ENCODE results near the gene SLC26A9. TPM values are rescaled to one million over a fixed set of nuclear protein-coding genes. Genes with fewer than 3 reads are reported as not detected.
"Not testable (repeated sequence)": the region's sequence is repeated elsewhere in the genome, so short reads cannot be mapped to it uniquely, and the experiment has no call there.

The SLC26A9 gene
- total and polyA plus RNA-seq, 2 of the 4 experiments (the other 2 are of a cell fraction): not detected

DNA sequence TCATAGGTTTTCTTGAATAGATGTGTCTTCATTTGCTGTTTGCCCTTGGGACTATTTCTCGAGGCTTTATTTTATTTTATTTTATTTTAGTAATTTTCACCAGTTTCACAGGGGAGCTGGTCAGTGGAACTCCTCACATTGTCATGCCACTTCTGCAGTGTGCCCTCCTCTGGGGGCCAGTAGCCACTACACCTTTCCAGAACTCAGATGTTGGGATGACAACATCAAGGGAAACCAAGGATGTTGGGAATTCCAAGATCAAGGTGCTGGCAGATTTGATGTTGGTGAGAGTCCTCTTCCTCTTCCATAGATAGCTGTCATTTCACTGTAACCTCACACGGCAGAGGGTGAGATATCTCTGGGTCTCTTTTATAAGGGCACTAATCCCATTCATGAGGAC, 35.5 kb downstream of the SLC26A9 start:
- Histone ChIP-seq H4K5ac (ENCODE audit: low read depth, low read length) (no peak overlapping the region), H2AK5ac (ENCODE audit: low read depth, low read length) (no peak overlapping the region), H2AK9ac (replicated peaks; ENCODE audit: low read depth, low read length, poor library complexity) (no peak overlapping the region), H4K91ac (ENCODE audit: insufficient read depth, low read depth, low read length) (peak overlapping the region; percentile 25; the same call in 1 of the 2 replicates), H3K4me2 (ENCODE audit: low read depth, low read length) (no peak overlapping the region), H4K20me1 (ENCODE audit: insufficient read depth, low read length) (no peaks in the 10 kb centered on the region; the same call in 1 of the 2 replicates), H3K18ac (ENCODE audit: low read depth, low read length) (no peak overlapping the region), H3K9ac (ENCODE audit: low read depth, low read length) (no peak overlapping the region), H4K8ac (ENCODE audit: low read depth in 2 of 2, low read length in 2 of 2) (peak overlapping the region in 1 of 2 experiments; percentile 54; a peak in 1 of 4 replicates), H3K4ac (ENCODE audit: low read depth, low read length) (0 out of 2 replicates have a peak overlapping the region, but pooled peaks have one; percentile 14), H2BK15ac (ENCODE audit: low read depth, low read length) (no peak overlapping the region), H3K36me3 (ENCODE audit: control insufficient read depth, insufficient read depth, low read length) (no peaks in the 10 kb centered on the region), H3K4me1 (ENCODE audit: control insufficient read depth, insufficient read depth, low read length) (no peaks in the 10 kb centered on the region), H3K79me1 (ENCODE audit: low read depth in 1 of 2, low read length in 2 of 2) (no peaks in the 10 kb centered on the region), H3K56ac (ENCODE audit: extremely low read depth, insufficient read depth, low read length) (no peak overlapping the region), H3K27me3 (ENCODE audit: control insufficient read depth, insufficient read depth, low read length) (peaks cover 11% of the 10 kb centered on the region), H3K9me3 (ENCODE audit: control insufficient read depth, insufficient read depth, low read length) (no peaks in the 10 kb centered on the region), H3K4me3 (ENCODE audit: insufficient read depth, low read depth, low read length) (no peak overlapping the region), H3K9me1 (ENCODE audit: insufficient read depth, low read length) (no peaks in the 10 kb centered on the region), H2BK120ac (ENCODE audit: low read depth, low read length) (peak overlapping the region; percentile 25), H2BK5ac (ENCODE audit: low read depth, low read length, poor library complexity, severe bottlenecking) (no peak overlapping the region), H3K23ac (ENCODE audit: low read depth, low read length) (no peak overlapping the region), H3K27ac (ENCODE audit: insufficient read depth, low read length) (no peak overlapping the region), H3K14ac (replicated peaks; ENCODE audit: low read depth, low read length) (no peak overlapping the region), H2AFZ (replicated peaks; ENCODE audit: low read length, poor library complexity) (no peak overlapping the region), H2BK20ac (ENCODE audit: low read depth, low read length) (peak overlapping the region; percentile 57; the same call in 1 of the 2 replicates)
- dilution Hi-C loops (cut with HindIII; ENCODE audit: low sequenced_read_pairs, unreplicated experiment) (no loop called here), intact Hi-C loops (cut with micrococcal nuclease) (loop anchor here (2.0 to 5.0 kb wide), 4 partner anchors 95 to 315 kb away; partner anchors contain the start of gene SLC41A1), in situ Hi-C loops (cut with MboI; ENCODE audit: low sequenced_read_pairs) (loop anchor here (25.0 kb wide), 1 partner anchor 245 kb away; no protein-coding TSS in a partner anchor)
- ChIA-PET CTCF (interaction anchor here (0.6 to 2.0 kb wide), 7 partner anchors 16 to 249 kb away, joined by 3 to 7 read pairs (median 4); no protein-coding TSS in a partner anchor), POLR2A (ENCODE audit: unreplicated experiment) (no interaction called here)
- peak; percentile 63 for TF ChIP-seq RAD21 (IDR thresholded peaks at IDR 0.05; ENCODE audit: low read length)
- no peak for TF ChIP-seq MXI1 (IDR thresholded peaks at IDR 0.05; ENCODE audit: borderline replicate concordance, low read depth, low read length)
- no peak for TF ChIP-seq NFE2L2 (IDR thresholded peaks at IDR 0.05; ENCODE audit: low read depth, low read length)
- no peak for TF ChIP-seq MAFK (IDR thresholded peaks at IDR 0.05; ENCODE audit: low read depth, low read length)
- TF ChIP-seq BHLHE40 (IDR thresholded peaks at IDR 0.05; ENCODE audit: low read depth, low read length): no peak
- TF ChIP-seq CTCF (conservative IDR thresholded peaks at IDR 0.05; ENCODE audit: low read depth, low read length): peak; percentile 64
- TF ChIP-seq SMC3 (IDR thresholded peaks at IDR 0.05; ENCODE audit: low read depth, low read length): peak; percentile 74
- TF ChIP-seq POLR2A (IDR thresholded peaks at IDR 0.05; ENCODE audit: low read depth, low read length): no peak
- no CpG with 5 or more reads among the region's 2 CpGs for WGBS, 2 experiments (ENCODE audit: extremely low coverage in 2 of 2, insufficient read length in 1 of 2)
- ATAC-seq (ENCODE audit: low read depth) (peak; percentile 88), DNase-seq (peak; percentile 49)
- no TSS peak for BruUV-seq (replicated peaks)

DNA sequence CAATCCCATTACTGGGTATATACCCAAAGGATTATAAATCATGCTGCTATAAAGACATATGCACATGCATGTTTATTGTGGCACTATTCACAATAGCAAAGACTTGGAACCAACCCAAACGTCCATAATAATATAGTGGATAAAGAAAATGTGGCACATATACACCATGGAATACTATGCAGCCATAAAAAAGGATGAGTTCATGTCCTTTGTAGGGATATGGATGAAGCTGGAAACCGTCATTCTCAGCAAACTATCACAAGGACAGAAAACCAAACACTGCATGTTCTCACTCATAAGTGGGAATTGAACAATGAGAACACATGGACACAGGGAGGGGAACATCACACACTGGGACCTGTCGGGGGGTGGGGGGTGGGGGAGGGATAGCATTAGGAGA, 38.2 kb downstream of the SLC26A9 start:
- H2AFZ ChIP-seq (replicated peaks; ENCODE audit: low read length, poor library complexity); CTCF ChIA-PET; H3K36me3 ChIP-seq (ENCODE audit: control insufficient read depth, insufficient read depth, low read length); H3K4me2 ChIP-seq (ENCODE audit: low read depth, low read length); H2AK5ac ChIP-seq (ENCODE audit: low read depth, low read length); H3K9me1 ChIP-seq (ENCODE audit: insufficient read depth, low read length); H4K8ac ChIP-seq (ENCODE audit: low read depth in 2 of 2, low read length in 2 of 2); dilution Hi-C loops (cut with HindIII; ENCODE audit: low sequenced_read_pairs, unreplicated experiment); H3K18ac ChIP-seq (ENCODE audit: low read depth, low read length); H3K4me3 ChIP-seq (ENCODE audit: insufficient read depth, low read depth, low read length); BruUV-seq (replicated peaks); H3K9me3 ChIP-seq (ENCODE audit: control insufficient read depth, insufficient read depth, low read length); H3K23ac ChIP-seq (ENCODE audit: low read depth, low read length); H2BK15ac ChIP-seq (ENCODE audit: low read depth, low read length); H2BK120ac ChIP-seq (ENCODE audit: low read depth, low read length); H3K4ac ChIP-seq (ENCODE audit: low read depth, low read length); H3K27me3 ChIP-seq (ENCODE audit: control insufficient read depth, insufficient read depth, low read length); H3K79me1 ChIP-seq (ENCODE audit: low read depth in 1 of 2, low read length in 2 of 2); H3K56ac ChIP-seq (ENCODE audit: extremely low read depth, insufficient read depth, low read length); H4K20me1 ChIP-seq (ENCODE audit: insufficient read depth, low read length); DNase-seq; POLR2A ChIA-PET (ENCODE audit: unreplicated experiment); H2BK20ac ChIP-seq (ENCODE audit: low read depth, low read length); H2AK9ac ChIP-seq (replicated peaks; ENCODE audit: low read depth, low read length, poor library complexity); H3K14ac ChIP-seq (replicated peaks; ENCODE audit: low read depth, low read length); H4K5ac ChIP-seq (ENCODE audit: low read depth, low read length); H3K9ac ChIP-seq (ENCODE audit: low read depth, low read length); H4K91ac ChIP-seq (ENCODE audit: insufficient read depth, low read depth, low read length); H3K4me1 ChIP-seq (ENCODE audit: control insufficient read depth, insufficient read depth, low read length); H2BK5ac ChIP-seq (ENCODE audit: low read depth, low read length, poor library complexity, severe bottlenecking); ATAC-seq (ENCODE audit: low read depth); H3K27ac ChIP-seq (ENCODE audit: insufficient read depth, low read length): not testable (repeated sequence)
- WGBS, 2 experiments (ENCODE audit: extremely low coverage in 2 of 2, insufficient read length in 1 of 2): no CpG with 5 or more reads among the region's 3 CpGs
- in situ Hi-C loops (cut with MboI; ENCODE audit: low sequenced_read_pairs) (loop anchor here (25.0 kb wide), 1 partner anchor 243 kb away; no protein-coding TSS in a partner anchor), intact Hi-C loops (cut with micrococcal nuclease) (loop anchor here (5.0 kb wide), 1 partner anchor 313 kb away; no protein-coding TSS in a partner anchor)
